Epithelial cell of proximal tubule (primary cell): ENCODE results near the gene ALG6. TPM values are rescaled to one million over a fixed set of nuclear protein-coding genes. Genes with fewer than 3 reads are reported as not detected.

Experiments used
- DNase-seq: peaks from one replicate; pipeline ENCODE4 v3.0.0-alpha.2; 2011; ENCODE audit warnings: low read depth
- H3K4me3 ChIP-seq: 2 replicates; pipeline ENCODE4 v1.5.1; 2011; ENCODE audit warnings: low read depth, mild to moderate bottlenecking, low read length
- total RNA-seq: library from RNA; depleted of rRNA; stranded (reverse); fragments of >200 nt; gene quantifications from 2 replicates; pipeline ENCODE4 v1.2.3, GENCODE V29; 2015
- TF ChIP-seq, protein P1 (sequence below): conservative IDR thresholded peaks from 2 replicates; pipeline ENCODE4 v1.5.1; 2012; ENCODE audit warnings: low read depth, mild to moderate bottlenecking, low read length

Gene ALG6
- total RNA-seq, 1 donor from 2014 or later = 7.8 TPM

DNA sequence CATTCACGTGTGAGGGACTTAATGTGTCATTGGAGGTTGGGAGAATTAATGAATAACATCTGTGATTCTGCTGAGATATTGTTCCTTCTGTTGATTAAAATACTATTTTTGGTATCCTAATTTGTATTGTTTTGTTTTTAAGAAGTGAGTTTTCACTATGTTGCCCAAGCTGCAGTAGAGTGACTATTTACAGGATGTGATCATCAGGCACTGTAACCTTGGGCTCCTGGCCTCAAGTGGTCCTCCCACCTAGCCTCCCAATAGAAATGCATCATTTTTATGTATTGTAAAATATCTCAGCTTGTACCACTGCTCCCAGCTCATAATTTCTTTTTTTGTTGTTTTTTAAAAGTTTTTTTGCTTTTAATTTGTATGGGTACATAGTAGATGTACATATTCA lies 14.3 kb downstream of the ALG6 start:
- DNase-seq = no peak
- TF ChIP-seq, protein P1, sequence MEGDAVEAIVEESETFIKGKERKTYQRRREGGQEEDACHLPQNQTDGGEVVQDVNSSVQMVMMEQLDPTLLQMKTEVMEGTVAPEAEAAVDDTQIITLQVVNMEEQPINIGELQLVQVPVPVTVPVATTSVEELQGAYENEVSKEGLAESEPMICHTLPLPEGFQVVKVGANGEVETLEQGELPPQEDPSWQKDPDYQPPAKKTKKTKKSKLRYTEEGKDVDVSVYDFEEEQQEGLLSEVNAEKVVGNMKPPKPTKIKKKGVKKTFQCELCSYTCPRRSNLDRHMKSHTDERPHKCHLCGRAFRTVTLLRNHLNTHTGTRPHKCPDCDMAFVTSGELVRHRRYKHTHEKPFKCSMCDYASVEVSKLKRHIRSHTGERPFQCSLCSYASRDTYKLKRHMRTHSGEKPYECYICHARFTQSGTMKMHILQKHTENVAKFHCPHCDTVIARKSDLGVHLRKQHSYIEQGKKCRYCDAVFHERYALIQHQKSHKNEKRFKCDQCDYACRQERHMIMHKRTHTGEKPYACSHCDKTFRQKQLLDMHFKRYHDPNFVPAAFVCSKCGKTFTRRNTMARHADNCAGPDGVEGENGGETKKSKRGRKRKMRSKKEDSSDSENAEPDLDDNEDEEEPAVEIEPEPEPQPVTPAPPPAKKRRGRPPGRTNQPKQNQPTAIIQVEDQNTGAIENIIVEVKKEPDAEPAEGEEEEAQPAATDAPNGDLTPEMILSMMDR = no peak
- no peak overlapping the region for H3K4me3 ChIP-seq

DNA sequence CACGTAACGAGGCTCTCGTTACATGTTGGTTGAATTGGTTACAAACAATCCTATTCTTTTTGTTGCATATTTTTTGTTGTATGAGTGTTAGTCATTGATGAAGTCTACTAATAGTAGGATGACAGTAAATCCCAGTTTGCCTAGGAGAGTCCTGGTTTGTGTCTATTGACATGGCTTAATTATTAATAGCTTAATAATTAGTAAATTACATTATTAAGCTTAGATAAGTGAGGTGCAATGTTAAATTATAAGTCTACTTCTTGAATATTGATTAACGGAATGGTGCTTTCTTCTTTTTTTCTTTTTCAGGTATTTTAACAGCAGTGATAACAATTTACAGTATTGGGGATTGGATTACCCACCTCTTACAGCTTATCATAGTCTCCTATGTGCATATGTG lies 34.5 kb downstream of the ALG6 start:
- no peak for DNase-seq
- H3K4me3 ChIP-seq = no peak overlapping the region
- TF ChIP-seq, protein P1 = no peak

DNA sequence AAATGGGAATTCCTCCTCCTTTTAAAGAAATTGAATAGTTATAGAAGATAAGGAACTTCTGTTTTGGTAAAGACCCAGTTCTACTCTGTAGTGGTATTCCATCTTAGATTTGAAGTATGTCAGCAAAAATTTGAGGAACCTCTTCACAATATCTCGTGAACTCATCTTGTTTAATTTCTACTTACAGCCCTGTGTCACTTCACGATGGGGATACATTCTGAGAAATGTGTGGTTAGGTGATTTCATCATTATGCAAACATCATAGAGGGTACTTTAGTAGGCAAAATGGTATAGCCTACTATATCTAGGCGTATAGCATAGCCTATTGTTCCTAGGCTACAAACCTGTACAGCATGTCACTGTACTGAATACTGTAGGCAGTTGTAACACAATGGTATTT lies 36.0 kb downstream of the ALG6 start:
- no peak for DNase-seq
- no peak overlapping the region for H3K4me3 ChIP-seq
- TF ChIP-seq, protein P1 = no peak

DNA sequence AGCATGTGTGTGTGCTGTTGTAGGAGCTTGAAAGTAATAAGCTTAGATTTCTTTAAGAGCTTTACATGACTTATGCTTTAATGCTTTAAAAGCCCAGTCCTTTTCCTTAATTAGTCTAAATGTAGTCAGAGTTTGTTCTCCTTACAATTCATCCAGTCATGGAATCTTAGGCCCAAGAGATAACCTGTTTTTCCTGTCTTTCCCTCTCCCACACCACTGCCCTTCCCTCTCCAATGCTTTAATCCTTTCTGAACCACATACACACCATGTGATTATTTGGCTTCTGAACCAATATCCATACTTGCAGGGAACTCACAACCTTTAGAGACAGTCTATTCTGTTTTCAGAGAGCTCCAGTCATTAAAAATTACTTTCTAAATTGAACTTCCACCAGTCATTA lies 37.6 kb downstream of the ALG6 start:
- no peak overlapping the region for H3K4me3 ChIP-seq
- TF ChIP-seq, protein P1 = no peak
- DNase-seq = no peak

DNA sequence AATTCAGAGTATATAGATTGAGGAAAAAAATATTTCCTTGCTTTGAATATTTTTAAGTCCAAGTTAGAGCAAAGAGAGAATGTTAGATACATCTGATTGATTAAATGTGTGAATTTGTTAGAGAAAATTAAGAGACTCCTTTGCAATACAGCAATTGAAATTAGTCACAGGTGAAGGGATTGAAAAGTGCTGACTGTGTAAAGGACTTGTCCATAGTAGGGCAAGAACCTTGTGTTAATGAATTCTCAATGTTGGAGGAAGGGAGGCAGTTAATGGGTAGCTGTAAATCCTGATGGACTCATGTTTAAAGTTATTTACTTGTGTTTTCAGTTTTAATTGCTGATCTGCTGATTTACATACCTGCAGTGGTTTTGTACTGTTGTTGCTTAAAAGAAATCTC lies 38.6 kb downstream of the ALG6 start:
- TF ChIP-seq, protein P1 = no peak
- no peak overlapping the region for H3K4me3 ChIP-seq
- no peak for DNase-seq

DNA sequence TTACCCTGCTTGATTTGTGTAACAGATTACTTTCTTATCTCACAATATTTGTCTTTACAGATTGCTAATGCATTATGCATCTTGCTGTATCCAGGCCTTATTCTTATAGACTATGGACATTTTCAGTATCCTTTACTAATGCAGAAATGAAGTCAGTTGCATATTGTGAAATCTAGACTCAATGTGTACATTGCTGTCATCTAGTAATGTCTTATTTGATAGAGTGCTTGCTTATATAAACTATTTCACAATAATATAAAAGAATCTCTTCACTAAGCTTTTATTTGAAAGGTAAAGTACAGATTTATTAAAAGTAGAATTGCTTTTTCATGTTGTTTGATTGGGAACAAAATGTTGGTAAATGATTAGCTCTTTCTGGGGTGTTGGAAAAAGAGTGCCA lies 39.6 kb downstream of the ALG6 start:
- TF ChIP-seq, protein P1 = no peak
- no peak for DNase-seq

DNA sequence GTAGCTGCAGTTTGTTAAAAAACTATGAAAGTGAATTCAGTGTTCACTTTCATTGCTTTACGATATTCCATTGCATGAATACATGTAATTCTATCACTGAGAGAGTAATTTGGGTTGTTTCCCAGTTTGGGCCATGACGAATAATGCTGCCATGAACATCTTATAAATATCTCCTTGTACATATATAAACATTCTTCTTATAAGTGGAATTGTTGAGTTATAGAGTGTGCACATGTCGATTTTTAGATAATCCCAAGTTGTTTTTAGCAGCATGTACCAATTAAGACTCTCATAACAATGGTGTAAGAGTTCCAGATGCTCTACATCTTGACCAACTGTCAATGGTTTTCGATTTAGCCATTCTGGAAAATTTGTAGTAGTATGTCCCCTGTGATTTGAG lies 40.9 kb downstream of the ALG6 start:
- no peak for DNase-seq
- TF ChIP-seq, protein P1 = no peak
- H3K4me3 ChIP-seq = no peak overlapping the region

More for the DNA sequence above, 39.6 kb downstream of the ALG6 start:
- H3K4me3 ChIP-seq = no peak overlapping the region
